GM12872 (cell line): ENCODE data around the gene ASTE1.

Source experiments
- TF ChIP-seq, protein P1 (sequence below): IDR thresholded peaks from 3 replicates; pipeline ENCODE4 v1.5.1; 2011; ENCODE audit warnings: low read depth, mild to moderate bottlenecking, low read length, moderate library complexity; ENCODE audit not compliant: insufficient read depth

Gene ASTE1

DNA sequence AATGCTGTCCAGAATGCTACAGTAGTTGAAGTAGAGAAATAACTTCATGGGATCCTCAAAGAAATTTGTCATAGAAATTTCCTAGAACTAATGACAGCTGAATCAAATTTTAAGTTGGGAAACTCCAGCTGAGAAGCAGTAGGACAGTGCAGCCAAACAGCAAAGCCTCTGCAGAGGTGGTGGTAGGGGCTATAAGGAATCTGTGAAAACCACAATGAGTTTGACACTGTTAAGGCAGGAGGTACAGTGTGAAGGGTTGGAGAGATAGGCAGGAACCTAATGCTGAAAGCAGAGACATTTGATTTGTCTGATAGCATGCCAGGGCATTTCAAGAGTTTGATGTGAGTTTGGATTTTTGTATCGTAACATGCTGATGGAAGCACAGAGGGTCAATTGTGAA is 22.0 kb downstream of the ASTE1 start:
- TF ChIP-seq, protein P1, sequence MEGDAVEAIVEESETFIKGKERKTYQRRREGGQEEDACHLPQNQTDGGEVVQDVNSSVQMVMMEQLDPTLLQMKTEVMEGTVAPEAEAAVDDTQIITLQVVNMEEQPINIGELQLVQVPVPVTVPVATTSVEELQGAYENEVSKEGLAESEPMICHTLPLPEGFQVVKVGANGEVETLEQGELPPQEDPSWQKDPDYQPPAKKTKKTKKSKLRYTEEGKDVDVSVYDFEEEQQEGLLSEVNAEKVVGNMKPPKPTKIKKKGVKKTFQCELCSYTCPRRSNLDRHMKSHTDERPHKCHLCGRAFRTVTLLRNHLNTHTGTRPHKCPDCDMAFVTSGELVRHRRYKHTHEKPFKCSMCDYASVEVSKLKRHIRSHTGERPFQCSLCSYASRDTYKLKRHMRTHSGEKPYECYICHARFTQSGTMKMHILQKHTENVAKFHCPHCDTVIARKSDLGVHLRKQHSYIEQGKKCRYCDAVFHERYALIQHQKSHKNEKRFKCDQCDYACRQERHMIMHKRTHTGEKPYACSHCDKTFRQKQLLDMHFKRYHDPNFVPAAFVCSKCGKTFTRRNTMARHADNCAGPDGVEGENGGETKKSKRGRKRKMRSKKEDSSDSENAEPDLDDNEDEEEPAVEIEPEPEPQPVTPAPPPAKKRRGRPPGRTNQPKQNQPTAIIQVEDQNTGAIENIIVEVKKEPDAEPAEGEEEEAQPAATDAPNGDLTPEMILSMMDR = no peak

DNA sequence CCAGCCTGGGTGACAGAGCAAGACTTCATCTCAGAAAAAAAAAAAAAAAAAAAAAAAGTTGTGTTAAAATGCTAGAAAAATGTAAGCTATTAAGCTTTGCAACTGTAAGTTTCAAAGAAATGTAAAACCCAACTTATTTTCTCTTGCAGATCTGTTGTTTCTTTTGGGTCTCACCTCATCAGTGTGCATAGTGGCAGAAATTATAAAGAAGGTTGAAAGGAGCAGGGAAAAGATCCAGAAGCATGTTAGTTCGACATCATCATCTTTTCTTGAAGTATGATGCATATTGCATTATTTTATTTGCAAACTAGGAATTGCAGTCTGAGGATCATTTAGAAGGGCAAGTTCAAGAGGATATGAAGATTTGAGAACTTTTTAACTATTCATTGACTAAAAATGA is 25.6 kb downstream of the ASTE1 start:
- TF ChIP-seq, protein P1 = no peak

DNA sequence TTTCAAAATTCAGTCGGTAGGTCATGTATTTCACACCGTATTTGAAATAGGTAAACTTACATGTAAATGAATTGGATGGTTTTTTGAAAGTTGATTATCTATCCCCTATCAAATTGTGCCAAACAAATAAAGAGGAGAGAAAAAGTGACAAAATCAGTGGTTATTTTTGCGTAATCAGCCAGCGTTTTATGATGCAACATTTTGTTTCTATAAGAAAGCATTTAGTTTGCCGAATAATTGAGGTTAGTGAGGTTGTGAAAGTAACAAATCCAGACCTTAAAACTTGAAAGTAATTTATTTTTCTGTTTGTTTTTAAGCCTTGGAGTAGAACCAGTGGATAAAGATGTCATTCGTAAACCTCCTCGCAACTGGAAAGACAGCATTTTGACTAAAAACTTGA is 29.3 kb downstream of the ASTE1 start:
- TF ChIP-seq, protein P1 = no peak

DNA sequence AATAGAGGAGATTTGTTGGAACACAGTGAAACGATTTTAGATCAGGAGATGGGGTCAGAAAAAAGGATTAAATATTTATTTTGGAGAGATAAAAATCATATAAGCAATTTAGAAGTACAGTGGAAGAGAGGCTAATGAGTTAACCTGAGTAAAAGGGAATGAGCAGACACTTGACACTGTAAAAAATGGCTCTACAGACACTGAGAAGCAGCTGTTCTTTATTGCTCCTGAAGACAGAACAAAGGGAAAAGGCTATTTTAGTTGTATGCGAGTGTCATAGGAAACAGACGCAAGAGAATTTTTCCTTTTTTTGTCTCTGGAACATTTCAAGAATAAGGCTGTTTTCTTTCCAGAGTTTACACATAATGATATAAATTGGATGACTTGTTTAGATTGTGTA is 34.3 kb downstream of the ASTE1 start:
- TF ChIP-seq, protein P1 = no peak

DNA sequence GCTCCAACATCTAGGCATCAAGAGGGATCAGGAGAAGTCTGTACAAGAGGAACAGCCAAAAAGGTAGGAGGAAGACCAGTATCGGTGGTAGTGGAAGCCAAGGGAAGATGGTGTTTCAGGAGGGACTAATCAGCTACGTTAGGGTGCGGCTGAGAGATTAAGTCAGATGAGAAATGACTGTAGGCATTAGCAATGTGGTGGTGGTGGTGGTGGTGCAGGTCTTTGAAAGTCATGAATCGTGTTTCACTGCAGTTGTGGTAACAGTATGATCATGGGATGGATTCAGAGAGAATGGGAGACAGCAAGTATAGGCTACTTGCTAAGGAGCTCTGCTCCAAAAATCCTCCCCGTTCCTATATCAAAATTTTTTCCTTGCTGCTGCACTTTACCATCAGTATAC is 35.5 kb downstream of the ASTE1 start:
- TF ChIP-seq, protein P1 = no peak

DNA sequence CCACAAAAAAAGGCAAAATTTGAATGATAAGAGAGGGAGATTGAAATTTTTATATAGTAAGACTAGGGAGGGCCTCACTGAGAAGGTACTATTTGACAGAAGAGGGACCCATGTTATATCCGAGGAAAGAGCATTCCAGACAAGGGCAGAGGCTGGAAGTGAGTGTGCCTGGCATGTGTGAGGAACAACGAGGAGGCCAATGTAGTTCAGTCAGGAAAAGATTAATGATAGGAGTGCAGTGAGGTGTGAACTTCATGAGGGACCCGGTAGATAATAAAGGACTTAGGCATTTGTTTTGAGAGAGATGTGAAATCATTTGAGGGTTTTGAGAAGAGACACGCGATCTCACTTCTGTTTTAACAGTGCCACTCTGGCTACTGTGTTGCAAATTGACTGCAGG is 36.3 kb downstream of the ASTE1 start:
- TF ChIP-seq, protein P1 = no peak

DNA sequence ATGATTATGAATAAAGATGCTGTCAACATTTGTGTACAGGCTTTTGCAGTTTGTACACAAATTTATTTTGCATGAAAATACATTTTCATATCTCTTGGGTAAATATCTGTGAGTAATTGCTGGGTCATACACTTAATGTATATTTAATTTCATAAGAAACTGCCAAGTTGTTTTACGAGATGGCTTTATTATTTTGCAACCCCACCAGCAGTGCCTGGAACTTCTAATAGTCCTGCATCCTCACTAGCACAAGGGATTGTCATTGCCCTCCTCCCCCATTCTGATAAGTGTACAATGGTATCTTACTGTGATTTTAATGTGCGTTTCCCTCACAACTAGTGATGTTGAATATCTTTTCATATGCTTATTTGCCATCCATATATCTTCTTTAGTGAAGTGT is 45.2 kb downstream of the ASTE1 start:
- TF ChIP-seq, protein P1 = no peak

DNA sequence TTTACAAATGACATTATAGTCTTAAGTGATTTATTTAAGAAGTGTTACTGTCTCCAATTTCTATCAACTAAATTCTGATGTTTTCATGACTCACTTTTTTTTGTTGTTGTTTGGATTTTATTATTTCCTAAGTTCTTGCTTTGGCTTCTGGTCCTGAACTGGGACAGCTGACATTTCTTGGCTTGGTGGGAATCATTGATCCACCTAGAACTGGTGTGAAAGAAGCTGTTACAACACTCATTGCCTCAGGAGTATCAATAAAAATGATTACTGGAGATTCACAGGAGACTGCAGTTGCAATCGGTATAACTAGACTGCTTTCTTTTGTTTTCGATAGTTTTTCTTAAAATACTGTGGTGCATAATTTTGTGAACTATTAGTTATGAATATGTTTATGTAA is 47.5 kb downstream of the ASTE1 start:
- TF ChIP-seq, protein P1 = no peak
